GM21515 (cell line): ENCODE data around the gene ARSA.

Experiments used
- ATAC-seq: cut with Tn5 transposase; IDR thresholded peaks from one replicate; pipeline ENCODE4 v1.9.1; 2021; ENCODE audit not compliant: unreplicated experiment

ARSA gene

DNA sequence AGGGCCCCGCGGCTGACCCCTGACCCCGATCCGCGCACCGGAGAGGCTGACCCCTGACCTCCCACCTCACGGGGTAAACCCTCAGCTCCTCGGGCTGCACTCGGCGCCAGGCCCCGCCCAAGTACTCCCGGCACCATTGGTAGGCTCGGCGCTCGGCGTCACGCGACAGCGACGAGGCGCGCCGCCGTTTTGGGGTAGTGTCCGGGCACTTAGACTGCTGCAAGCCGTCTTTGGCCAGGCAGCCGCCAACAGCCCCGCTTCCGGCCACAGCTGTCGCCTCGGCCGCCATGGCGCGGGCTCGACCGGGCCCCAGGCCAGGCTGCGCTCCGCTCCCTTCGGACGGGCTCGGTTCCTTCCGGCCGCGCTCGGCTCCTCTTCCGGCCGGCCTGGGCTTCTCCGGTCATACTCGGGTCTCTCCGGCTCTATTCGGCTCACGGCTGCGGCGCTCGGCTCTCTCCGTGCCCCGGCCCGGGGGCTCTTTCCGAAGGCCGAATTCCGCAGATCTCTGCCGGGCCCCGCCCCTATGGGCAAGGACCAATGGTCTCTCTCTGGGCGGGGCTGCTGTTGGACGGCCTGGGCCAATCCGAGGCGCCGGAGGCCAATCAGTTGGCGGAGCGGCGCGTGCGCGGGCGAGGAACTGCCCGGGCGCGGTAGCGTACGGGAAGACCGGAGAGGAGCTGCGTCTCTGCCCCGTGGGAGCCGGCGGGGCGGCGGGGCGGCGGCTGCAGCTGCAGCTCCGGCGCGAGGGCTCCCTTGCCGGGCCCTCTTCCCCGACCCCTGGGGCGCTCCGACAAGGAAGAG is 45.3 kb downstream of the ARSA start, which contains the start of gene CHKB:
CHKB (minus strand) TSS at position 357 of the 801 bp plus-strand sequence; CDS start at position 289, 68 bp downstream.
- ATAC-seq, result peak; percentile 88

DNA sequence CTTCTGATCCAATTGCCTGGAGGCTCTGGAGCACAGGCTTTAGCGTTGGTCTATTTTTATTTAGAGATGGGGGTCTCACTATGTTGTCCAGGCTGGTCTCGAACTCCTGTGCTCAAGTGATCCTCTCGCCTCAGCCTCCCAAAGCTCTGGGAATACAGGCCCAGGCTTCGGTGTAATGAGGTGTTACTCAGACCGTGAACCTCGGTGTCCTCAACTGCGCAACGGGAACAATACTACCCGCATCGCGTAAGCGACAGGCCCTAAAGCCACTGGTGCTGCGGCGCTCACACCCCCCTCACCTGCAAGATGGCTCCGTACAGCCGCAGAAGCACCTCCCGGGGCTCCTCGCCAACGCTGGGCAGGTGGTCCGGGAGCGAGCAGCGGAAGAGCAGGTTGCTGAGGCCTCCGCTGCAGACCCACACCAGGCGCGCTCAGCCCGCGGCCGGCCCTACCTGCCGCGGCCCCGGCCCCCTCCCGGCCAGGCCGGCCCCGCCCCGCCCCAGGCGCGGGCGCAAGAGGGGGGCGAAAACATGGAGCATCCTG is 45.9 kb downstream of the ARSA start:
- peak; percentile 11 for ATAC-seq

DNA sequence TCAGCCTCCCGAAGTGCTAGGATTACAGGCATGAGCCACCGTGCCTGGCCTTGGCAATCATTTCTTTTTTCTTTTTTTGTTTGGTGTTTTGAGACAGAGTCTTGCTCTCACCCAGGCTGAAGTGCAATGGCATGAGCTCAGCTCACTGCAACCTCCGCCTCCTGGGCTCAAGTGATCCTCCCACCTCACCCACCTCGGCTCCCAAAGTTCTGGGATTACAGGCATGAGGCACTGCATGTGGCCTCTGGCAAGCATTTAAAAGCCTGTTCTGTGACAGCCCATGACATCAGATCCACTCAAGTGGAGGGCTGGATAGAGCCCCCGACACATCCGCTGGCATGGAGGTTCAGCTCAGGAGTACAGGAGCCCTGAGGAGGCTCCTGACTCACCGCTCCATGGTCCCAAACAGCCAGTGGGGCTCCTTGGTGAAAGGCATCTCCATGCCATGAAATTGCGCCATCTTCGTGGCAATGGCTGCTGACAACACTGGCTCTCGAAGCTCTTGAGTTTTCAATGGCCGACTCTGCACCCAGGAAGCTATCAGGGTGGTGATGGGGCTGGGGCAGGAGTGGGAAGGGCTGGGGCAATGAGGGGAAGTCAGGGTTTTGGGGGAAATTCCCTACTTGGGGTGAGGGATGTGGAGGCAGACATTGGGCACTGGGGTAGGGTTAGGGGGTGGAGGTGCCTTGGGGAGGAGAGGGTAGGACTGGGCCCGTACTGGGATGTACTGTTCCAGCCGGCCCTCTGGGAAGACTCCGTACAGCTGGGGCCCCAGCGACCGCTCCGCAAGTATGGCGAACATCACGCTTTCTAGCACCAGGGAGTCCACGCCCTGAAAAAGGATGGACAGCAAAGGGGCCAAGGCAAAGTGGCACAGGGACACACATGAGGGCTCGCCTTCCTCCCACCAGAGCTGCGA is 46.7 kb downstream of the ARSA start:
- ATAC-seq, result no peak

DNA sequence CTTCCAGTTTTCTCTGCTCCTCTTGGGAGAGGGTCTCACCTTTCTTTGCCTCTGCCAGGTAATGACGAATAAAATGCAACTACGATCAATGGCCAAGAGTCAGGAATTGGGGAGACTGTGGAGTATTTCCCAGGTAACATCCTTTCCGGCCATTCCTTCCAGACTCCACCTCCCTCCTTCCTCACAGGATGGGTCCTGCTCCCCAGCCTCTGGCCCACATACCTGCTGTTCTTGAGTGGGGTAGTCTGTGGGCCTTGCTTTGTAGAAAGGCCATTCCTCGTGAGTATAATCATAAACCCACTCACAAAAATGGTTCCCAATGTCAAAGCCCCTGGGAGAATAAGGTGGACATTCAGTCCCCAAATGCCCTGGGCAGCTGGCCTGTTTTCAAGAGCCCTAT is 48.2 kb downstream of the ARSA start:
- ATAC-seq, result no peak

DNA sequence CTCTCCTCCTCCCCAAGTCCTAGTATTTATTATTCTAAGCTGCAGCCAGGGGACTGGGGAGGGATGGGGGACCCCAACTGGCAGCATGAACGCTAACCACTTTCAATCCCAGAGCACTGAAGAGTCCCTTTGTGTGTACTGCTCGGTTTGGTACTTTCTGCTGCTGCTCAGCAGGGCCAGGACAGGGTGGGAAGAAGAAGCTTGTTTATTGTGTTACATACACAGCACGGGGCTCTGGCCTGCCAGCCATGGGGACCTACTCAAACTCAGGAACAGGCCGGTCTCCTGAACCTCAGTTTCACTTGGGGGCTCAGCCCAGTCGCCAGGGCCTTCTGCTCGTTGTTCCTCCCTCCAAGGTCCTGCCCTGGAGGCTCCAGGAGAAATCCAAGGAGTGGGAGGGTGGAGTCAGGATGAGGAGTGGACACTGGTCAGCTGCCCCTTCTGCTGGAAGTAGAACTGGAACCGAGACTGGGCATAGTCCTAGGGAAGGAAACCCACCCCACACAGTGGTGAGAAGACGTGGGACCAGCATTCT is 49.1 kb downstream of the ARSA start:
- ATAC-seq, result no peak

DNA sequence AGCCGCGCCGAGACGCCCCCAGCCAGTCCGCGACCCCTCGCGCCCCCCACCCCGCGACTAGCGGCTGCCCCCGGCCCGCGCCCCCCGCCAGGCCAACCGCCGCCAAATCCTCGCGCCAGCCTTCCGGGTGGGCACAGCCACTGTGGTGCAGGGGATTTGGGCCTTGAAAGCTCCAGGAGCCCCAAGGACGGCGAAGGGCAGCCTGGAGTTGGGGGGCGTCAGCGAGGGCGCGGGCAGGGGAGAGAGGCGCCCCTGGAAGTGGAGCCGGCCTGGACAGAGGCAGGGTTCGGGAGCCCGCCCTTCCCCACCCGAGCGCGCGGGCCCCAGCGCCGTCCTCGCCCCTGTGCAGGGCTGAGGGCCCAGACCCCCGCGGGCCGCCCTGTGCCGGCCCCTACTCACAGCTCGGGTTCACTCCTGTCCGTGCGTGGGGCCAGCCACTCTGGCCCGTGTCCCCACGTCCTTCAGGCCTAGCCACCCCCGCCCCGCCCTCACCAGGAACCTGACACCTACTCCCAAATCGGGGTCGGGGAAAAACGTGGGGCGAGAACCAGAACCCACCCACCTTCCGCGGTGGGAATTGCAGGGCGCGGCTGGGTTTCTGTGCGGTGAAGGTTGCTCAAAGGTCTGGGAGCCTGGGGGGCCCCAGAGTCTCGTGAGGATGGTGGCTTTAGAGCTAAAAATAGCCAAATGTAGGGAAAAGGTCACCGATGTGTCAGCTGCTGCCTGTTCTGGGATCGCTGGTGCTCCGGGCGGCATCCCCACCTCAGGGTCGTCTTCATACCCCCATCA is 49.8 kb downstream of the ARSA start, which contains the start of gene CPT1B:
CPT1B (minus strand) TSS at position 441 of the 789 bp plus-strand sequence. CDS start 512 bp downstream, outside the sequence.
- no peak for ATAC-seq

DNA sequence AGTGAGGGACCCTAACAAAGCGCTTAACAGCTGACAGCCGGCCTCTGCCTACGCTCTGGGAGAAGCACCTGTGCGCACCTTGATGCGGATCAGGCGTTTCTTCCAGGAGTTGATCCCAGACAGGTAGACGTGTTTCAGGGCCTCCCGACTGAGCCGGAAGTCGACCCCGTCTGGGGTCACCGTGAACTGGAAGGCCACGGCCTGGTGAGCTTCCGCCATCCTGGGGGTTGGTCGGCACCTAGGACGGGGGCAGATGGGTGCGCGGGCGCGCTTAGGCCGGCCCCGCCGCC is 50.3 kb downstream of the ARSA start:
- ATAC-seq, result no peak

DNA sequence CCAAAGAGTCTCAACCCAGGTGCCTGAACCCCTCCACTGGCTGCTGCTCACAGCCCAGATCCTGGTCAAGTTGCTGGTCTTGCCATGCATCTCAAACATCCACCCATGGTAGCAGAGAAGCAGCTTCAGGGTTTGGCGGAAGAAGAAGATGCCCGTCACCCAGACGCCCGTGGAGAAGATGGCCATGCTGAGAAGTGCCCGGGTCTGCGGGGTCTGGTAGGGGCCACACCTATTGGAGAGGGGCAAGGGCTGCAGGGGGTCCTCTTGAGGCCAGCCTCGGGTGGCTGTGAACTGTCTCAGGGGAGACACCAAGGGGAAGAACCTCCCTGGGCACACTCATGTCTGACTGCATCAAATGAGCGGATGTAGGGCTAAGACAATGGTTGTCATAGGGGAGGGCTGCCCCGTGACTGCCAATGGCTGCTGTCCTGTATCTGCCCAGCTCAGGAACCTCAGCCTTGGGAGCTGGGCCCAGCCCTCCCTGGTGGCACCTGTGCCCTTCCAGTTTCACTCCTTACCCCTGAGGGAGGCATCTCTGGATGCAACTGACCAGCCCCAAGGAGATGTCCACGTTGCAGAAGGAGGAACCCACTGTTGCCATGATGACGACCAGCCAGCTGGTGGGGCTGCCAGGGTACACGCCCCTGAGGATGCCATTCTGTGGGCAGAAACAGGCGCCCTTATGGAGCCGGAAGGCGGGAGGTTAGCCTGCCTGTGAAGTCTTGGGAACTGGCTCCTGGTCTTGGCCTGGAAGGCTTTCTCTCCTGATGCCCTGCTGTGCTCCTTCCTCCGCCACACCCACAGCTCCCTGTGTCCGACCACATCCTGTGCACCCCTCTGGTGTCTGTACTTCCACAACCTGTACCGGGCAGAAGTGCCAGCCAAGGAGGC is 50.9 kb downstream of the ARSA start:
- ATAC-seq, result no peak

DNA sequence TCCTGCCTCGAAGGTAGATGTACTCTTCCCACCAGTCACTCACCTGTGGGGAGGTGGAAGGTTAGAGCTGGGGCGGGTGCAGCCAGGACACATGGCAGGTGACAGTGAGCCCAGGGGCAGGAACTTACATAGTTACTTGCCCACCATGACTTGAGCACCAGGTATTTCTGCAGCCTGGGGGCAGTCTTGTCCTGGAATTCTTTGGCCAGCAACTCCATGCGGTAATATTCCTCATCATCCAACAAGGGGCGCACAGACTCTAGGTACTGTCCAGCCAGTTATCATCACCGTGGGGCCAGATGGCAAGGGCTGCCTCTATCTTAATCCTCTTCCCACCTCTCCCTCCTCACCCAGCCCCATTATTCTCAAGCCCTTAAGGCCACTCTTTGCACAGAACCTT is 51.9 kb downstream of the ARSA start:
- no peak for ATAC-seq

DNA sequence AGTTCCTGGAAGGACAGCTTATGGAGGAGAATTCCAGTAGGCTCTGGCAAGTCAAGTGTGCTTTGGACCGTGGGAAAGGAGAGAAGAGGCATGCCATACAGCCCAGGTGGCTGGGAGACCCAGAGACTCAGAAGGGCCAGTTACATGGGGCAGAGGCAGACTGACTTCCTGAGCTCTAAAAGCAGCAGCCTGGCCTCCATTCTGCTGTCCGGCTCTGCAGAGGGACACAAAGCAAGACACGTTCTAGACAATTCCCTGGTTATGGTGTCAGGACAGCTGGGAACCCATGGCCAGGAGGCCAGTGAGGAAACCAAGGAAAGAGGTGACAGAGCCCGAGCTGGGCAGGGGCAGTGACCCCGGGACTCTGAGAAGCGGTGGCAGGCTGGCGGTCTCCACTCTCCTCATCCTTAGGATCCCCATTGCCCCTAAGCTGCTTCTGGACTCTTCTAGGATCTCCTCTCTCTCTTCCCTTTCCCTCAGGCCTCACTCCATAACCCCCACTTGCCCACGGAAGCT is 52.5 kb downstream of the ARSA start:
- no peak for ATAC-seq
